Endodermal cell (in vitro differentiated cells): ENCODE data around the gene SSC4D. TPM values are rescaled to one million over a fixed set of nuclear protein-coding genes. Genes with fewer than 3 reads are reported as not detected.

Source experiments
- DNase-seq: peaks from one replicate; pipeline ENCODE4 v3.0.0-alpha.2; 2017
- H3K27ac ChIP-seq: 2 replicates; pipeline ENCODE4 v1.5.1; 2013; ENCODE audit warnings: mild to moderate bottlenecking, low read depth, low read length, moderate library complexity
- H3K27me3 ChIP-seq: 2 replicates; pipeline ENCODE4 v1.6.1; 2013; ENCODE audit warnings: mild to moderate bottlenecking, low read length, moderate library complexity; ENCODE audit not compliant: insufficient read depth, control insufficient read depth, poor library complexity, severe bottlenecking
- H3K36me3 ChIP-seq: 2 replicates; pipeline ENCODE4 v1.7.0; 2013; ENCODE audit warnings: mild to moderate bottlenecking, low read length, moderate library complexity; ENCODE audit not compliant: control insufficient read depth, insufficient read depth
- H3K4me1 ChIP-seq: one replicate; pipeline ENCODE4 v1.7.0; 2013; ENCODE audit warnings: low read length; ENCODE audit not compliant: control insufficient read depth, insufficient read depth
- H3K4me3 ChIP-seq: 2 replicates; pipeline ENCODE4 v1.5.1; 2013; ENCODE audit warnings: mild to moderate bottlenecking, low read length, moderate library complexity
- H3K9ac ChIP-seq: 2 replicates; pipeline ENCODE4 v1.6.1; 2013; ENCODE audit warnings: mild to moderate bottlenecking, low read length, moderate library complexity; ENCODE audit not compliant: poor library complexity, severe bottlenecking; ENCODE audit errors: extremely low read depth
- H3K9me3 ChIP-seq: 2 replicates; pipeline ENCODE4 v1.6.1; 2013; ENCODE audit warnings: mild to moderate bottlenecking, low read length, moderate library complexity; ENCODE audit not compliant: control insufficient read depth
- H3K27ac Mint-ChIP-seq: 2 replicates; pipeline ENCODE4 v1.8.0; 2020; ENCODE audit warnings: mixed read lengths
- H3K27me3 Mint-ChIP-seq: 2 replicates; pipeline ENCODE4 v1.8.0; 2021; ENCODE audit warnings: mild to moderate bottlenecking, mixed read lengths; ENCODE audit not compliant: insufficient read depth
- H3K36me3 Mint-ChIP-seq: 2 replicates; pipeline ENCODE4 v1.8.0; 2020; ENCODE audit warnings: low read depth, mixed read lengths
- H3K4me1 Mint-ChIP-seq: 2 replicates; pipeline ENCODE4 v1.8.0; 2020; ENCODE audit warnings: mixed read lengths
- H3K4me3 Mint-ChIP-seq: 2 replicates; pipeline ENCODE4 v1.8.0; 2020; ENCODE audit warnings: mild to moderate bottlenecking, moderate library complexity, mixed read lengths
- H3K9me3 Mint-ChIP-seq: 2 replicates; pipeline ENCODE4 v1.8.0; 2020; ENCODE audit warnings: mild to moderate bottlenecking, mixed read lengths
- WGBS, 2 experiments: methylation state at CpG; one replicate each; pipeline versions ENCODE4 v1.1.5 to v1.1.7; 2013; ENCODE audit warnings: missing lambda C conversion rate in 2 of 2, mixed read lengths in 1 of 2; ENCODE audit not compliant: insufficient coverage in 1 of 2, insufficient read length in 1 of 2; 5-methylcytosine and 5-hydroxymethylcytosine counted together
- total RNA-seq, 2 donors: library from RNA; stranded (reverse); fragmentation: NEBNext Ultra II Directional in 1 of 2; extraction: Animal tissue kit (Norgen Biotek cat#: 25700) in 1 of 2; gene quantifications; 2 replicates in 1 of 2; 3 replicates in 1 of 2; pipeline ENCODE4 v1.2.1, GENCODE V29; 2021
- TF ChIP-seq, protein P1 (sequence below): fragments of 200-600 bp; sonication (generic); conservative IDR thresholded peaks from 2 replicates; pipeline ENCODE4 v1.5.0; 2021; ENCODE audit warnings: antibody characterized with exemption, mild to moderate bottlenecking

The SSC4D gene
- total RNA-seq, 2 donors from 2014 or later = 21.9 to 44.5 TPM

DNA sequence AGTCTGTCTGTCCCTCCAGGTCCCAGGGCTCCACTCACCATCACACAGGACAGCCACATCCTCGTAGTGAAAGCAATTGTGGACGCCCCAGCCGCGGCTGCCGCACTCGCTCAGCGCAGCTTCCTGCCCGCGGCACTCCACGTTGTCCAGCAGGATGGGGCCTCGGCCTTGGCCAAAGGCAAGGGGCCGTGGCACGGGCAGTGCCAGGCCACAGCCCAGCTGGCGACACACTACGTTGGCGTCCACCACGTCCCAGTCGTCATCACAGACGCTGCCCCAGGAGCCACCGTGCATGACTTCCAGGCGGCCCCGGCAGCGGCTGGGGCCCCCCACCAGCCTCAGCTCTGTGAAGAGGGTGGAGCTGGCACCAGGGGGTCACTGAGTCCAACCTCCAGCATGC lies 9.2 kb downstream of the SSC4D start:
- H3K4me3 Mint-ChIP-seq = no peak overlapping the region
- H3K36me3 Mint-ChIP-seq = peaks cover 5% of the 10 kb centered on the region
- Histone ChIP-seq H3K27me3 (no peaks in the 10 kb centered on the region), H3K27ac (no peak overlapping the region), H3K9me3 (no peaks in the 10 kb centered on the region), H3K36me3 (no peaks in the 10 kb centered on the region), H3K4me1 (no peaks in the 10 kb centered on the region), H3K4me3 (no peak overlapping the region), H3K9ac (no peak overlapping the region)
- TF ChIP-seq, protein P1, sequence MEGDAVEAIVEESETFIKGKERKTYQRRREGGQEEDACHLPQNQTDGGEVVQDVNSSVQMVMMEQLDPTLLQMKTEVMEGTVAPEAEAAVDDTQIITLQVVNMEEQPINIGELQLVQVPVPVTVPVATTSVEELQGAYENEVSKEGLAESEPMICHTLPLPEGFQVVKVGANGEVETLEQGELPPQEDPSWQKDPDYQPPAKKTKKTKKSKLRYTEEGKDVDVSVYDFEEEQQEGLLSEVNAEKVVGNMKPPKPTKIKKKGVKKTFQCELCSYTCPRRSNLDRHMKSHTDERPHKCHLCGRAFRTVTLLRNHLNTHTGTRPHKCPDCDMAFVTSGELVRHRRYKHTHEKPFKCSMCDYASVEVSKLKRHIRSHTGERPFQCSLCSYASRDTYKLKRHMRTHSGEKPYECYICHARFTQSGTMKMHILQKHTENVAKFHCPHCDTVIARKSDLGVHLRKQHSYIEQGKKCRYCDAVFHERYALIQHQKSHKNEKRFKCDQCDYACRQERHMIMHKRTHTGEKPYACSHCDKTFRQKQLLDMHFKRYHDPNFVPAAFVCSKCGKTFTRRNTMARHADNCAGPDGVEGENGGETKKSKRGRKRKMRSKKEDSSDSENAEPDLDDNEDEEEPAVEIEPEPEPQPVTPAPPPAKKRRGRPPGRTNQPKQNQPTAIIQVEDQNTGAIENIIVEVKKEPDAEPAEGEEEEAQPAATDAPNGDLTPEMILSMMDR = no peak
- H3K27ac Mint-ChIP-seq = no peak overlapping the region
- peaks cover 11% of the 10 kb centered on the region for H3K4me1 Mint-ChIP-seq
- H3K9me3 Mint-ChIP-seq = no peaks in the 10 kb centered on the region
- WGBS, 2 experiments = 95 to 96% methylated on average over 21 to 23 of the region's 23 CpGs
- no peak for DNase-seq
- H3K27me3 Mint-ChIP-seq = peaks cover 8% of the 10 kb centered on the region

DNA sequence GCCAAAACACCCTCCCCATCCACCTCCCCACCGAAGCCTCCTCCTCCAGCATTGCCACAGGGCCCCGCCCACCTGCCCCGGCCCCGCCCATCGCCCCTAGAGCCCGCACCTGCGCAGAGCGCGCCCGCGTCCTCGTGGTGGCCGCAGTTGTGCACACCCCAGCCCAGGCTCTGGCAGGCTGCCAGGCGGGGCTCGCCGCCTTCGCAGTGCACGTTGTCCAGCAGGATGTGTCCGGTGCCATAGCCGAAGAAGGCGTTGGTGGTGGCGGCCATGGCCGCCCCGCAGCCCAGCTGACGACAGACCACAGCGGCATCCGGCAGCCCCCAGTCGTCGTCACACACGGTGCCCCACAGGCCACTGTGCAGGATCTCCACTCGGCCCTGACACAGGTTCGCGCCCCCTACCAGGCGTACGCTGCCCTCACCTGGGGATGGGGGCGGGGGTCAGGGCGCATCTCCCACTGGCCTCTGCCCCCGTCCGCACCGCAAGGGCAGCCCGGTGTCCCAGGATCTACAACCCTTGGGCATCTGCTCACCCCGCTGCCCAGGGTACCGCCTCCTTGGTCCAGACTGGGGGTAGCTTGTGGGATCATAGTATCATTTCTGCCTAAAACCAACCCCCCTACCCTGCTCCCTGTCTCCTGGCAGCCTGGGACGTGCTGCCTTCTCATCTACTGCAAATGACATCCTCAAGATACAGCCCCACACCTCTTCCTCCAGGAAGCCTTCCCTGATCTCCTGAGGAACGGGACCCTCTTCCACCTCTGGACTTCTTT lies 11.9 kb downstream of the SSC4D start:
- Mint-ChIP-seq H3K4me3 (no peak overlapping the region), H3K9me3 (no peaks in the 10 kb centered on the region), H3K27me3 (peaks cover 8% of the 10 kb centered on the region), H3K36me3 (peaks cover 1% of the 10 kb centered on the region), H3K27ac (no peak overlapping the region), H3K4me1 (peaks cover 12% of the 10 kb centered on the region)
- WGBS, 2 experiments = 85 to 91% methylated on average over 27 to 45 of the region's 45 CpGs
- no peaks in the 10 kb centered on the region for H3K4me1 ChIP-seq
- no peak overlapping the region for H3K4me3 ChIP-seq
- H3K27ac ChIP-seq = no peak overlapping the region
- no peaks in the 10 kb centered on the region for H3K27me3 ChIP-seq
- no peaks in the 10 kb centered on the region for H3K36me3 ChIP-seq
- TF ChIP-seq, protein P1 = no peak
- no peak overlapping the region for H3K9ac ChIP-seq
- no peaks in the 10 kb centered on the region for H3K9me3 ChIP-seq
- DNase-seq = peak; percentile 93

DNA sequence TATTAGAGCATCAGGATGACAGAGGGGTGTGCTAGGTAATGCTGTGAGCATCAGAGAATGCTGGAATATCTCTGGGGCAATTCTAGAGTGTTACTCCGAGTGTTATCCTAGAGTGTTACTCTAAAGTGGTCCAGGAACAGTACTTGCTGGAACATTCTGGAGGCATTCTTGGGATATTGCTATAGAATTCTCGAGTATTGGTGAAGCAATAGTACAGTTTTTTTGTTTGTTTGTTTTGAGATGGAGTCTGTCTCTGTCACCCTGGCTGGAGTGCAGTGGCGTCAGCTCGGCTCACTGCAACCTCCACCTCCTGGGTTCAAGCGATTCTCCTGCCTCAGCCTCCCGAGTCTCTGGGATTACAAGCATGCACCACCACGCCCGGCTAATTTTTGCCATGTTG lies 12.6 kb downstream of the SSC4D start:
- 90 to 93% methylated on average over 4 to 8 of the region's 8 CpGs for WGBS, 2 experiments
- H3K27me3 ChIP-seq = no peaks in the 10 kb centered on the region
- Mint-ChIP-seq H3K27ac (no peak overlapping the region), H3K27me3 (peaks cover 8% of the 10 kb centered on the region), H3K4me1 (peaks cover 14% of the 10 kb centered on the region), H3K9me3 (no peaks in the 10 kb centered on the region), H3K4me3 (no peak overlapping the region), H3K36me3 (peaks cover under 1% of the 10 kb centered on the region)
- no peak overlapping the region for H3K27ac ChIP-seq
- DNase-seq = no peak
- no peaks in the 10 kb centered on the region for H3K36me3 ChIP-seq
- no peaks in the 10 kb centered on the region for H3K4me1 ChIP-seq
- H3K9me3 ChIP-seq = no peaks in the 10 kb centered on the region
- TF ChIP-seq, protein P1 = no peak
- no peak overlapping the region for H3K4me3 ChIP-seq
- H3K9ac ChIP-seq = no peak overlapping the region
